A172 (cell line): Measurements from ENCODE around the gene YWHAE. TPM values are rescaled to one million over a fixed set of nuclear protein-coding genes. Genes with fewer than 3 reads are reported as not detected.
"Not testable (repeated sequence)": the region's sequence is repeated elsewhere in the genome, so short reads cannot be mapped to it uniquely, and the experiment has no call there.

ENCODE experiments used
- DNase-seq: peaks from one replicate; pipeline ENCODE4 v3.0.0-alpha.2; 2015; ENCODE audit warnings: low spot score
- total RNA-seq: library from RNA; depleted of rRNA; stranded (reverse); fragments of >200 nt; shearing (Covaris generic); gene quantifications from 2 replicates; pipeline ENCODE4 v1.2.3, GENCODE V29; 2014

YWHAE gene
- total RNA-seq, 1 experiment from 2014 or later: 705 TPM

DNA sequence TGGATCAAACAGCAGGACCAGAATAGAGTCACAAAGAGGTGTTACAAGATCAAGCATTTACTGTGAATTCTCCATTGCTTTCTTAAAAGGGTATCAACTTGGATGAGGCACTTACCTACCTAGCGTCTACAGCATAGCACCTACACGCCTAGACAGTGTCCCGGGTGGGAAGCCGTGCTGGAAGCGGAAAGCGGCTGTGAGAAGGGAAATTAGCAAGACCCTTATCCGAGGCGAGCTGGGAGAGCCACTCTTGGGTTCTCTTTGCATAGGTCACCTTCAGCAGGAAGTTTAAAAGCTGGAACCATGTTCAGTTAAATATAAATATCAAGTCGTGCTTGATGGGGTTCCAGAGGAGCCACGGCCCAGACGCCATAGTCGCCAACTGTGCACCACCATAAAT, 74.3 kb downstream of the YWHAE start:
- no peak for DNase-seq

DNA sequence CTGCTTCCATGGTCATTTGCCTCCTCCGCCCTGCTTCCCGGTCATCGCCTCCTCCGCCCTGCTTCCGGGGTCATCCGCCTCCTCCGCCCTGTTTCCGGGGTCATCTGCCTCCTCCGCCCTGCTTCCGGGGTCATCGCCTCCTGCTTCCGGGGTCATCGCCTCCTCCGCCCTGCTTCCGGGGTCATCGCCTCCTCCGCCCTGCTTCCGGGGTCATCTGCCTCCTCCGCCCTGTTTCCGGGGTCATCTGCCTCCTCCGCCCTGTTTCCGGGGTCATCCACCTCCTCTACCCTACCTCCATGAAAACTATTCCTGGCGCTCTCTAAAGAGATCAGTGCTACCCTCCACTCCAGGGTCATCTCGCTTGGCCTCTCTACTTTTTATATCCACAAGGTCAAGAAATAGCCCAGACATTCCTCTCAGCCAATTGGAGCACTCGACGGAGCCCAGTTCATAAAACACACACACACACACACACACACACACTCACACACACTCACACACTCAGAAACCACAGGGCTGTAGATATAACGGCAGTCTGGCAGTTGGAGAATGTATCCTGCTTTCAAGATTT, 75.7 kb downstream of the YWHAE start:
- no peak for DNase-seq

DNA sequence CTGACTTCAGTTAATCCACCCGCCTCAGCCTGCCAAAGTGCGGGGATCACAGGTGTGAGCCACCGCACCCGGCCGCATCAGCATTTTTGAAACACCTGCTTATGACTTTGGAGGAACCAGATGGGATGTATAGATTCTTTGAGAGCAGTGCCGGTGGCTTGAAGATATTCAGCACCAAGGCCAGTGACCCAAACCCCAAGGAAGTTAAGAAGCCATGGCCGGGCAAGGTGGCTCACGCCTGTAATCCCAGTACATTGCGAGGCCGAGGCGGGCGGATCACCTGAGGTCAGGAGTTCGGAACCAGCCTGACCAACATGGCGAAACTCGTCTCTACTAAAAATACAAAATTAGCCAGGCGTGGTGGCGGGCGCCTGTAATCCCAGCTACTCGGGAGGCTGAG, 76.7 kb downstream of the YWHAE start:
- no peak for DNase-seq

DNA sequence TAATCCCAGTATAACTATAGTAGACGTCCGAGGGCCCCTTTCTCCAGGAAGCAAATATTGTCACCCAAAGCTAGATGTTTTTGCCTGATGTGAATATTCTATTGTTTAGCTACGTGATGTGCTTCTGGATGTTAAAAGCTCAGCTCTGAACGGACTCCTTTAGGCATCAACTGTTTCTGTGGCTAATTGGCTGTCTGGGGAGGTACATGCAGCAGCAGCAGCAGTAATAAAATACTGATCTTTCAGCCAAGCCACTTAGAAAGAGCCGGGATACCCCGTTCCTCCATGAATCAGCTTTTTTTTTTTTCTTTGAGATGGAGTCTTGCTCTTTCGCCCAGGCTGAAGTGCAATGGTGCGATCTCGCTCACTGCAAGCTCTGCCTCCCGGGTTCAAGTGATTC, 77.5 kb downstream of the YWHAE start:
- no peak for DNase-seq

DNA sequence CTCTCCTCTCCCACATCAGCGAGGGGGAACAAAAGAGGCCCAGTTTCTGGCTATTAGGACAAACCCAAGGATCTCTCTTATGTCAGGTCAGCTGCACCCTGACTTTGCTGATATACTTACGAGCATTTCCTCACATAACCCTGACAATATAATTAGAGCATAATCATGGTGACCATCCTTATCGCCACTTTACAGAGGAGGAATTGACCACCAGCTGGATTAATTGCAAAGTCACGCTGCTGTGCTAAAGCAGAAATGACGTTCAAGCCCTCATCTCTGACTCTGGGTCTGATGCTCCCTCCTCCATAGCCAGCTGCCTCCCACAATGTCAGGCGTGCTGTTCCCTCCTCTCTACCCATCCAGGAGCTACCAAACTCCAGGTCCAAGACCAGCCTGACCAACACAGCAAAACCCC, 78.0 kb downstream of the YWHAE start:
- no peak for DNase-seq

DNA sequence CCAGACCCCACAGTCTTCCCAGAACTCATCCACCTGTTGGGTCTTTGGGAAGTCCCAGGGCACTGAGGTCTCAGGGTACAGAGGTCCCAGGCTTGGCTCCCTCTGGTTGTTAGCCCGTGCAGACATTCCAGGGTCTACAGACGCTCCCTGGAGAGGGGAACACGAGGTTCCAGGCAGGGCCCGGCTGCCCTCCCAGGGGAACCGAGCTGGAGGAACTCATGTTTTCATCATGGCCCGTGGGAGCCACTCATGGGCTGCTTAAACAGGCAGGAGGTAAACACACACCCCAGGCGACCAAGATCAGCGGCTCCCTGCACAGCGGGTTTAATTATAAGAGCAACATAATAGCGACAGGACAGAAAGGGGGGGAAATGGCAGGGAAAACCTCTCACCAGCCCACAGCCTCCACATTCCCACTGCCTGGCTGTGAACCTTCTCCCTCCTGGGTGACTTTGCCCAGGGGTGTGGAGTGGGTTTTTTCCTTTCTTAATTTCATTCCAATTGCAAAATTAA, 84.1 kb downstream of the YWHAE start:
- DNase-seq: no peak

- no peak for DNase-seq
These were observed 84.6 kb downstream of the YWHAE start for GRCh38 chr17:1315409-1315808.

GRCh38 chr17:1313270-1314005, 86.6 kb downstream of the YWHAE start:
- no peak for DNase-seq

GRCh38 chr17:1312261-1312870, 87.7 kb downstream of the YWHAE start:
- DNase-seq: no peak

DNA sequence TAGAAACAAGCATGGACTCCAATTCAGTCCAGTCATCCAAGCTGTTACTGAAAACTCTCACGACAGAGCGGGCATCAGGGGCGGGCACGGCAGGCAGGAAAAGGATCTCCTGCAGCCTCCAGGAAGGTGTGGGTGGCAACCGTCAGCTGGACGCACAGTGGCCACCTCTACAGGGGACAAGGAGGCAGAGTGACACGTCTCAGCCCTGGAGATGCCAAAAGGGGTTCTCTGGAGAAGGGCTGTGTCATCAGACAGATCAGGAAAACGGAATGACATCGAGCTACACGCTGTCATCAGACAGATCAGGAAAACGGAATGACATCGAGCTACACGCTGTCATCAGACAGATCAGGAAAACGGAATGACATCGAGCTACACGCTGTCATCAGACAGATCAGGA, 92.2 kb downstream of the YWHAE start:
- DNase-seq: not testable (repeated sequence)

DNA sequence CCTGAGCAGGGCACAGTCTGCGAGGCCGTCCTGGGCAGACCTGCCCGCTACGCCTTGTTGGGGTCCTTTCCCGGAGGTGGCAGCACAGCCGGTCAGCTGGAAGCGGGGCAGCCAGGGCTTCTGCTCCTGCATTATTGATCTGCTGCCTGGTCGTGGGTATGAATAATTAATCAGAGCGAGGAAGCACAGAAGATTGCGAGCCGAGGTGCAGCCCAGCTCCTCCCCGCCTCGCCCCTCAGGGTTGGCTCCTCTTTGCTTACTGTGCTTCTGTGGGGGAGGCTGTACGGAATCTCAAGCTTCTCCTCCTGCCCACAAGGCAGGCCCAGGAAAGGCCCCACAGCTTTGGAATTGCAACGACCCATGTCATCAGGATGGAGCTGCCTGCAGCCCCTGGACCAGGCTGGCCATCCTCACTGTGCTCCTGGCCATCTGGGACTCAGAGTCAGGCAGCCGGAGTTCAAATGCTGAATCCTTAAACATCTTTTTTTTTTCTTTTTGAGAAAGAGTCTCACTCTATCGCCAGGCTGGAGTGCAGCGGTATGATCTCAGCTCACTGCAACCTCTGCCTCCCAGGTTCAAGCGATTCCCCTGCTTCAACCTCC, 95.0 kb downstream of the YWHAE start:
- no peak for DNase-seq

DNA sequence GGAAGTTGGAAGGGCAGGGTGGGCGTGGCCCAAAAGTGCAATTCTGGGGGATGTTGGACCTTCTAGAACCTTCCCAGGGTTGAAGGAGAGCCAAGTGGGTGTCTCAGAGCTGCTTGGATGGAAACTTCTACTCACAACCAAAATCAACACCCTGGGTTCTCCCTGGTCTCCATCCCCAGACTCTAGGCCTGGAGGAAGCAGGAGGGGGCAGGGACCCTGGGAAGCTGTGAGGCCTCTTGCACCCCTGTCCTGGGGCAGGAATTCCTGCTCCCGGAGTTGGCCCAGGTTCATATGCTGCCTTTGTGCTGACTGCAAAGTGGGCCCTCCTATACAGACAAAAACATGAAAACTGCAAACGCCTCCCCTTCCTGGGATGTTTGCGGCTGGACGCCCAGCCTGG, 95.5 kb downstream of the YWHAE start:
- no peak for DNase-seq

DNA sequence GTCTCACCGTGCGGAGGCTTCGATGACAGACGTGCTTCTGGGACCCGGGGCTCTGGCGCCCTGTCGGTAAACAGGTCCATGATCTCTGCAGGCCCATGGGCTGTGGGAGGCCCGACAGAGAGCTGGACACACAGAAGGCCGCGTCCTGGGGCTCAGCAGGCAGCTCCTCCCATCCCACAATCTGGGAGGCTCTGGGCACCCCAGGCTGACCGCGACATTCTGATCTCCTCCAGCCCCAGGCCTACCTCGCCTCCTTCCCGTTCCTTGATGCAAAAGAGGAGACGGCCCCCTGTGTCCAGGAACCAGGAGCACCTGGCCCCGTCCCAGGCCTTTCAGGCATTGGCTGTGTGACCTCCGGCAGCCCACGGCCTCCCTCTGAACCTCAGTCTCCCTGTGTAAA, 97.3 kb downstream of the YWHAE start:
- no peak for DNase-seq

- no peak for DNase-seq
These were observed 98.5 kb downstream of the YWHAE start for GRCh38 chr17:1301546-1301945.

GRCh38 chr17:1300371-1300905, 99.6 kb downstream of the YWHAE start:
- DNase-seq: no peak

GRCh38 chr17:1299552-1300370, 100.3 kb downstream of the YWHAE start:
- no peak for DNase-seq

DNA sequence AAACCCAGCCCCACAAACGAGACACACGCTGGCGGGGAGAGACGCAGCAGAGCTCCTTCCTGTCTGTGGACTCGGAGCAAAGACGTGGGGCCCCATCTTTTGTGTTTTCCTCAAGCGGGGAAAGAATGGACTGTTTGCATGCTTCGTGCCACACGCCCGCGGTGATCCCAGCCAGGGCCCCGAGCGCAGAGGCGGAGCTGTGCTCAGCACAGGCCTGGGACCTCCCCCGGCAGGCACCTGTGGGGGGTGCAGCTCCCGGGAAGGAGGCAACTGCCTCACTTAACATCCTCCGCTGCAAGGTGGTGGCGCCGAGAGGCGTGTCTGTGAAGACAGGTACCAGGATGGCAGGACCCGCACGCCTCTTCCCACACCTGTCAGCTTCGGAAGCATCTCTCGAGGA, 101.4 kb downstream of the YWHAE start:
- no peak for DNase-seq
